ENCODE measurements around the gene COL6A1. TPM values are rescaled to one million over a fixed set of nuclear protein-coding genes. Genes with fewer than 3 reads are reported as not detected.

The COL6A1 gene
- total RNA-seq, 4 donors from 2014 or later, result 96.1 to 213 (median 162) TPM

DNA sequence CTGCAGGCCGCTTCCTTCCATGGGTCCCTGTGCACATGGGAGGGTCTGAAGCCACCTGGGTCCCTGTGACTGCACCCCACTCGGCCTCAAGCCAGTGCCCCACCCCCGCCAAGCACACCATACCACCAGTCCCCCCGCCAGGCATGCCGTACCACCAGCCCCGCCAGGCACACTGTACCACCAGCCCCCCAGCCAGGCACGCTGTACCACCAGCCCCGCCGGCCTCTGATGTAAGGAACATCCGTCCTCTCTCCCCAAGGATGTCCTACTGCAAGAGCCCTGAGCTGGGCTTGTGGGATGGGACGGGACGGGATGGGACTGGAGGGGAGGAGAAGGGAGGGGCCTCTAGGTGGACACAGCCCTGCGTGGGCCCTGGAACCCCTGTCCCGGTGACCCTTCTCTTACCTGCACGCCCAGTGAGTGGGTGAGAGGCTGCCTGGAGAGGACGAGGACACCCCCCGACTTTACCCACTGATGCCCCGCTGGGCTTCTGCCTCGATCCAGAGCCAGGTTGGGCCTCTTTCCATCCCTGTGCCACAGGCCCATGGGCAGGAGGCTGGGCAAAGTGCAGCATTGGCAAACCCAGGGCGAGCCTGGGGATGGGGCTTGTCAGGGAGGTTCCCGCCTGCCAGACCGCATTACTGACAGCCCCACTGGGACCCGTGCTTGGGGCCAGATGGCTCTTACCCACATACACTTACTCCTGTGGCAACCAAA, 40.8 kb upstream of the COL6A1 start:
- Histone ChIP-seq H3K27me3 (no peaks in the 10 kb centered on the region), H3K27ac (no peak overlapping the region), H3K36me3 (no peaks in the 10 kb centered on the region), H3K9me3 (no peaks in the 10 kb centered on the region), H3K4me3 (replicated peaks in 1 of 3) (no peak overlapping the region), H3K4me1 (no peaks in the 10 kb centered on the region)
- intact Hi-C loops (cut with DNase I), result no loop called here
- 91 to 95% methylated on average over 18 to 22 of the region's 23 CpGs for WGBS, 2 donors
- TF ChIP-seq, protein P1, sequence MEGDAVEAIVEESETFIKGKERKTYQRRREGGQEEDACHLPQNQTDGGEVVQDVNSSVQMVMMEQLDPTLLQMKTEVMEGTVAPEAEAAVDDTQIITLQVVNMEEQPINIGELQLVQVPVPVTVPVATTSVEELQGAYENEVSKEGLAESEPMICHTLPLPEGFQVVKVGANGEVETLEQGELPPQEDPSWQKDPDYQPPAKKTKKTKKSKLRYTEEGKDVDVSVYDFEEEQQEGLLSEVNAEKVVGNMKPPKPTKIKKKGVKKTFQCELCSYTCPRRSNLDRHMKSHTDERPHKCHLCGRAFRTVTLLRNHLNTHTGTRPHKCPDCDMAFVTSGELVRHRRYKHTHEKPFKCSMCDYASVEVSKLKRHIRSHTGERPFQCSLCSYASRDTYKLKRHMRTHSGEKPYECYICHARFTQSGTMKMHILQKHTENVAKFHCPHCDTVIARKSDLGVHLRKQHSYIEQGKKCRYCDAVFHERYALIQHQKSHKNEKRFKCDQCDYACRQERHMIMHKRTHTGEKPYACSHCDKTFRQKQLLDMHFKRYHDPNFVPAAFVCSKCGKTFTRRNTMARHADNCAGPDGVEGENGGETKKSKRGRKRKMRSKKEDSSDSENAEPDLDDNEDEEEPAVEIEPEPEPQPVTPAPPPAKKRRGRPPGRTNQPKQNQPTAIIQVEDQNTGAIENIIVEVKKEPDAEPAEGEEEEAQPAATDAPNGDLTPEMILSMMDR (IDR thresholded peaks at IDR 0.05), result no peak
- no peak for TF ChIP-seq POLR2A (IDR thresholded peaks at IDR 0.05)
- DNase-seq, result no peak

DNA sequence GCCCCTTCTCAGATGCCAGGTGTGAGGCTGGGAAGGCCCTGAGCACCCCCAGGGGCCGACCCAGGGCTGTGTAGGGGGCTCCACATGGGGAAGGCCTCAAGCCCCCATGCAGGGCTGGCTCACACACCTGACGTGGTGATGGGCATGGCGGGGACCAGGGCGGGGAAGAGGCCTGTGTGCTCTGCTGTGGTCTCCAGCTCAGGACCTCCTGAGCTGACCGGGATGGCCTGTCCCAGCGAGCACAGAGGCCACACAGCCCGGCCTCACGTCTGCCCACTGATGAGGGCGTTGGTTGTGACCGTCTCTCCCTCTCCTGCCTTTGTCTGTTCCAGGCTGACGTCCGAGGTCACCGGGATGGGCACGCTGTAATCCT, 40.2 kb upstream of the COL6A1 start:
- intact Hi-C loops (cut with DNase I), result no loop called here
- WGBS, 2 donors, result 91 to 93% methylated on average over 6 to 12 of the region's 14 CpGs
- TF ChIP-seq POLR2A (IDR thresholded peaks at IDR 0.05), result no peak
- TF ChIP-seq, protein P1 (IDR thresholded peaks at IDR 0.05), result no peak

DNA sequence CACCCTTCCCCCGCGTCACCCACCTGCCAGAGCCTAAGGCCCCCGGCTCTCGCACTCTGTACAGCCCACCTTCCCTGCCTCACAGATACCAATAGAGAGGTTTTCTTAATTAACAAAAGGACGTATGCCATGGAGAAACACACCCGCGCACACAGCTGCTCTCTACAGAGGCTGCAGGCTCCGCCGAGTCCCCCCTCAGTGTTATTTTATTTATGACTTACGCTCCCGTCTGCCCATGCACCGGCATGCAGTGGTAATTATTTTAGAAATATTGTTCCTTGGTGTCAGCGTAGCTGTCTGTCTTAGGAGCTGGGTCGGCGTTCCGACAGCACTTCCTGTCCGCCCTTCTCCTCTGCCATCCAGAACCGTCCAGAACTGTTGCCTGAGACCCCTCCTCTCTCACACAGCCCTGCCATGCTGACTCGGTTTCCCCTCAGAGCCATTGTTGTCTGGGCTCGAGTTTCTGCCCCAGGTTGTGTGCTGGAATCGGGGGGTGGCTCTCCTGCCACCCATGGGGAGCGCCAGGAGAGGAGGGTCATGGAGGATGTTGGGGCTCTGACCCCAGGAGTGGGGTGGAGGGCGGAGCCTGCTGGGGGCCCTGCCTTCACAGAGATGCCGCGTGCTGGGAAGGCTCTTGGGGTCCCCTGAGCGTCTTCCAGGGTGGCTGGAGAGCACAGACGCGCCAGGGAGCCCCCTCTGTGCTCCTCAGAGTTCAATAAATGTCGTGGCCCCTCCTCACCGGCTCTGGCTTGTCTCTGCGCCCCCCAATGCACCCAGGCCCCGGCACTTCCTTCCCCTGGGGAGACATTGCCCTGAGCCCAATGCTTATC, 39.6 kb upstream of the COL6A1 start:
- TF ChIP-seq, protein P1 (IDR thresholded peaks at IDR 0.05), result no peak
- TF ChIP-seq POLR2A (IDR thresholded peaks at IDR 0.05), result no peak
- no peaks in the 10 kb centered on the region for H3K36me3 ChIP-seq
- no peaks in the 10 kb centered on the region for H3K4me1 ChIP-seq
- no peak overlapping the region for H3K27ac ChIP-seq
- intact Hi-C loops (cut with DNase I), result no loop called here
- no peaks in the 10 kb centered on the region for H3K9me3 ChIP-seq
- 88 to 93% methylated on average over 30 to 31 of the region's 32 CpGs for WGBS, 2 donors
- no peak overlapping the region for H3K4me3 ChIP-seq (replicated peaks in 1 of 3)
- H3K27me3 ChIP-seq, result no peaks in the 10 kb centered on the region
- no peak for DNase-seq

More for the DNA sequence above, 40.2 kb upstream of the COL6A1 start:
- Histone ChIP-seq H3K36me3 (no peaks in the 10 kb centered on the region), H3K4me1 (no peaks in the 10 kb centered on the region), H3K4me3 (replicated peaks in 1 of 3) (no peak overlapping the region), H3K27ac (no peak overlapping the region), H3K9me3 (no peaks in the 10 kb centered on the region), H3K27me3 (no peaks in the 10 kb centered on the region)
- DNase-seq, result no peak

DNA sequence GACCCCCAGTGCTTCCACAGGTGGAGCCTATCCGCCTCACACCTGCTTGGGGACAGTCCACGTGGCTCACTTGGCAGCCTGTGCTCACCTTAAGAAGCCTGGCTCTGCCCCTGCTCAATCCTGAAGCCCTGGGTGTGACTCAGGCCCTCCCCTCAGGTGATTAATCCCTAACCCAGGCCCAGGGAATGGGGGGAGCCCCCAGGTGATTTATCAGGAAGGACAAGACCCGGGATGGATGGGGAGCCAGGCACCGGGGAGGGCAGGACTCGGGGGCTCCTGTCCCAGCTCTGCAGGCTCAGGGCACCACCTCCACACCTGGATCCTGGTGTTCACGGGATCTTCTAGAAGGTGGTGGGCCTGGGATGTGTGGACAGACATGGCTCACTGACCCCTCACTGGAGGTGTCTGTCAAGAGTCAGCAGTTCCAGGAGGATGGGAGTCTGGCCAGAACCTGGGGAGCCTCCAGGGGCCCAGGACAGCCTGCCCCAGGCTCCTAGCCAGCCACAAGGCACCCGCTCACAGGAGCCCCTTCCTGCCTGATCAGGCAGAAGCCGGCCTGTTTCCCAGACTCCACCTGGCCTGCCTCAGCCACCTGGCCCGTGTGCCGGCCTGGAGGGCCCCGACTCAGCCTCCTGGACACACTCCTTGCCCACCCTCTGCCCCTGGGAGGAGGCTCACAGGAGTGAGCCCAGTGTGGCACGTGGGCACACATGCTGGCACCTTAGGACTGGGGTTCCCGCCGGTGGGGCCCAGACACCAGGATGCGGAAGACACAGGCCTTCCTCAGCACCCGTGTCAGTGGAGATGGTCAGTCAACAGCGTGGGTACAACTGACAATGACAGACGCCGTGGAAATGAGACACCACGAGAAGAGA, 38.6 kb upstream of the COL6A1 start:
- intact Hi-C loops (cut with DNase I), result no loop called here

More for the DNA sequence above, 38.6 kb upstream of the COL6A1 start:
- 84 to 87% methylated on average over 12 to 18 of the region's 20 CpGs for WGBS, 2 donors
- Histone ChIP-seq H3K36me3 (no peaks in the 10 kb centered on the region), H3K27ac (no peak overlapping the region), H3K4me3 (replicated peaks in 1 of 3) (no peak overlapping the region), H3K4me1 (no peaks in the 10 kb centered on the region), H3K27me3 (no peaks in the 10 kb centered on the region), H3K9me3 (no peaks in the 10 kb centered on the region)
- DNase-seq, result no peak
- no peak for TF ChIP-seq POLR2A (IDR thresholded peaks at IDR 0.05)
- TF ChIP-seq, protein P1 (IDR thresholded peaks at IDR 0.05), result no peak
